Measurements from ENCODE around the gene MEP1A. TPM values are rescaled to one million over a fixed set of nuclear protein-coding genes. Genes with fewer than 3 reads are reported as not detected.

The MEP1A gene
- total and polyA plus RNA-seq, 4 donors, result 0.06 to 0.11 (median 0.08) TPM

GRCh38 chr6:46815130-46815529 is 21.9 kb downstream of the MEP1A start:
- no peak for DNase-seq
- no peak overlapping the region for H3K9ac ChIP-seq (ENCODE audit: insufficient read depth in 1 of 2, low read length in 2 of 2)
- no peak for ATAC-seq (ENCODE audit: insufficient read depth, low FRiP score)
- no peak for TF ChIP-seq CTCF (IDR thresholded peaks at IDR 0.05; ENCODE audit: control extremely low read depth, extremely low read depth)
- H3K9me3 ChIP-seq (ENCODE audit: control insufficient read depth in 4 of 4, insufficient read depth in 3 of 4, low read length in 3 of 4), result peaks cover 0 to 2% (median 0%) of the 10 kb centered on the region in 4 donors
- no peak overlapping the region for H3K27ac ChIP-seq (ENCODE audit: low read depth in 1 of 2, low read length in 1 of 2)
- no peaks in the 10 kb centered on the region for H3K36me3 ChIP-seq (ENCODE audit: control insufficient read depth in 4 of 4, insufficient read depth in 4 of 4, low read length in 4 of 4)
- no peak overlapping the region for H3K4me3 ChIP-seq
- no peaks in the 10 kb centered on the region for H3K27me3 ChIP-seq (ENCODE audit: control insufficient read depth in 3 of 3, insufficient read depth in 3 of 3, low read length in 2 of 3)
- H3K4me1 ChIP-seq (ENCODE audit: control insufficient read depth in 5 of 5, insufficient read depth in 5 of 5, low read length in 5 of 5), result no peaks in the 10 kb centered on the region
- 57 to 76% methylated on average over 4 of the region's 4 CpGs for WGBS, 2 donors

GRCh38 chr6:46816626-46817025 is 23.4 kb downstream of the MEP1A start:
- Histone ChIP-seq H3K27me3 (ENCODE audit: control insufficient read depth in 3 of 3, insufficient read depth in 3 of 3, low read length in 2 of 3) (no peaks in the 10 kb centered on the region), H3K36me3 (ENCODE audit: control insufficient read depth in 4 of 4, insufficient read depth in 4 of 4, low read length in 4 of 4) (no peaks in the 10 kb centered on the region), H3K4me3 (no peak overlapping the region), H3K27ac (ENCODE audit: low read depth in 1 of 2, low read length in 1 of 2) (no peak overlapping the region), H3K9ac (ENCODE audit: insufficient read depth in 1 of 2, low read length in 2 of 2) (no peak overlapping the region), H3K4me1 (ENCODE audit: control insufficient read depth in 5 of 5, insufficient read depth in 5 of 5, low read length in 5 of 5) (no peaks in the 10 kb centered on the region), H3K9me3 (ENCODE audit: control insufficient read depth in 4 of 4, insufficient read depth in 3 of 4, low read length in 3 of 4) (peaks cover 0 to 2% (median 0%) of the 10 kb centered on the region in 4 donors)
- no peak for TF ChIP-seq CTCF (IDR thresholded peaks at IDR 0.05; ENCODE audit: control extremely low read depth, extremely low read depth)
- WGBS, 2 donors, result 93 to 96% methylated on average over 1 of the region's 1 CpG
- no peak for ATAC-seq (ENCODE audit: insufficient read depth, low FRiP score)
- no peak for DNase-seq

GRCh38 chr6:46819561-46819960 is 26.4 kb downstream of the MEP1A start:
- no peaks in the 10 kb centered on the region for H3K27me3 ChIP-seq (ENCODE audit: control insufficient read depth in 3 of 3, insufficient read depth in 3 of 3, low read length in 2 of 3)
- DNase-seq (peak in 1 of 3 donors; percentile 4), ATAC-seq (ENCODE audit: insufficient read depth, low FRiP score) (no peak)
- H3K36me3 ChIP-seq (ENCODE audit: control insufficient read depth in 4 of 4, insufficient read depth in 4 of 4, low read length in 4 of 4), result no peaks in the 10 kb centered on the region
- 90 to 95% methylated on average over 7 of the region's 7 CpGs for WGBS, 2 donors
- no peak for TF ChIP-seq CTCF (IDR thresholded peaks at IDR 0.05; ENCODE audit: control extremely low read depth, extremely low read depth)
- H3K27ac ChIP-seq (ENCODE audit: low read depth in 1 of 2, low read length in 1 of 2), result no peak overlapping the region
- H3K4me1 ChIP-seq (ENCODE audit: control insufficient read depth in 5 of 5, insufficient read depth in 5 of 5, low read length in 5 of 5), result no peaks in the 10 kb centered on the region
- peaks cover 0 to 2% (median 0%) of the 10 kb centered on the region in 4 donors for H3K9me3 ChIP-seq (ENCODE audit: control insufficient read depth in 4 of 4, insufficient read depth in 3 of 4, low read length in 3 of 4)
- no peak overlapping the region for H3K4me3 ChIP-seq
- no peak overlapping the region for H3K9ac ChIP-seq (ENCODE audit: insufficient read depth in 1 of 2, low read length in 2 of 2)

GRCh38 chr6:46821458-46821881 is 28.3 kb downstream of the MEP1A start:
- no peak for ATAC-seq (ENCODE audit: insufficient read depth, low FRiP score)
- WGBS, 2 donors, result 41 to 62% methylated on average over 4 of the region's 4 CpGs
- DNase-seq, result no peak

More at GRCh38 chr6:46821458-46821881, 28.3 kb downstream of the MEP1A start:
- Histone ChIP-seq H3K9me3 (ENCODE audit: control insufficient read depth in 4 of 4, insufficient read depth in 3 of 4, low read length in 3 of 4) (peaks cover 0 to 2% (median 0%) of the 10 kb centered on the region in 4 donors), H3K4me3 (no peak overlapping the region), H3K27me3 (ENCODE audit: control insufficient read depth in 3 of 3, insufficient read depth in 3 of 3, low read length in 2 of 3) (no peaks in the 10 kb centered on the region), H3K36me3 (ENCODE audit: control insufficient read depth in 4 of 4, insufficient read depth in 4 of 4, low read length in 4 of 4) (no peaks in the 10 kb centered on the region), H3K9ac (ENCODE audit: insufficient read depth in 1 of 2, low read length in 2 of 2) (no peak overlapping the region), H3K27ac (ENCODE audit: low read depth in 1 of 2, low read length in 1 of 2) (no peak overlapping the region), H3K4me1 (ENCODE audit: control insufficient read depth in 5 of 5, insufficient read depth in 5 of 5, low read length in 5 of 5) (no peaks in the 10 kb centered on the region)
- TF ChIP-seq CTCF (IDR thresholded peaks at IDR 0.05; ENCODE audit: control extremely low read depth, extremely low read depth), result no peak
